IPS DF 6.9 (cell line): ENCODE data around the gene ADRM1.

Experiments used
- DNase-seq: peaks from one replicate; pipeline ENCODE4 v3.0.0-alpha.2; 2013; ENCODE audit warnings: low read depth, low spot score
- H3K27ac ChIP-seq: one replicate; pipeline ENCODE4 v1.5.1; 2013; ENCODE audit warnings: low read length, control low read depth
- H3K27me3 ChIP-seq: 2 replicates; pipeline ENCODE4 v1.6.1; 2013; ENCODE audit warnings: mild to moderate bottlenecking, low read length; ENCODE audit not compliant: control insufficient read depth, insufficient read depth
- H3K36me3 ChIP-seq: 2 replicates; pipeline ENCODE4 v1.6.1; 2013; ENCODE audit warnings: low read length; ENCODE audit not compliant: control insufficient read depth, insufficient read depth
- H3K4me1 ChIP-seq: 2 replicates; pipeline ENCODE4 v1.6.1; 2013; ENCODE audit warnings: low read length; ENCODE audit not compliant: control insufficient read depth, insufficient read depth
- H3K4me3 ChIP-seq: 2 replicates; pipeline ENCODE4 v1.5.1; 2013; ENCODE audit warnings: mild to moderate bottlenecking, low read length
- H3K9me3 ChIP-seq: 2 replicates; pipeline ENCODE4 v1.6.1; 2013; ENCODE audit warnings: low read length, inconsistent platforms; ENCODE audit not compliant: control insufficient read depth, insufficient read depth
- WGBS: extraction: QIAGEN DNeasy Blood & Tissue Kit; methylation state at CpG from one replicate; pipeline ENCODE4 v1.1.7; 2013; ENCODE audit warnings: mixed read lengths, missing lambda C conversion rate; ENCODE audit not compliant: insufficient read length, insufficient coverage; 5-methylcytosine and 5-hydroxymethylcytosine counted together

Gene ADRM1

GRCh38 chr20:62266851-62267250, 35.9 kb upstream of the ADRM1 start:
- Histone ChIP-seq H3K4me3 (no peak overlapping the region), H3K9me3 (no peaks in the 10 kb centered on the region), H3K27ac (no peak overlapping the region), H3K36me3 (peaks cover 11% of the 10 kb centered on the region), H3K4me1 (no peaks in the 10 kb centered on the region), H3K27me3 (no peaks in the 10 kb centered on the region)
- no CpG with 5 or more reads among the region's 13 CpGs for WGBS
- DNase-seq: no peak

GRCh38 chr20:62267543-62267942, 35.3 kb upstream of the ADRM1 start:
- H3K27me3 ChIP-seq: no peaks in the 10 kb centered on the region
- no peak overlapping the region for H3K4me3 ChIP-seq
- no peaks in the 10 kb centered on the region for H3K9me3 ChIP-seq
- no peaks in the 10 kb centered on the region for H3K4me1 ChIP-seq
- DNase-seq: no peak
- H3K36me3 ChIP-seq: peaks cover 18% of the 10 kb centered on the region
- no peak overlapping the region for H3K27ac ChIP-seq
- no CpG with 5 or more reads among the region's 10 CpGs for WGBS

DNA sequence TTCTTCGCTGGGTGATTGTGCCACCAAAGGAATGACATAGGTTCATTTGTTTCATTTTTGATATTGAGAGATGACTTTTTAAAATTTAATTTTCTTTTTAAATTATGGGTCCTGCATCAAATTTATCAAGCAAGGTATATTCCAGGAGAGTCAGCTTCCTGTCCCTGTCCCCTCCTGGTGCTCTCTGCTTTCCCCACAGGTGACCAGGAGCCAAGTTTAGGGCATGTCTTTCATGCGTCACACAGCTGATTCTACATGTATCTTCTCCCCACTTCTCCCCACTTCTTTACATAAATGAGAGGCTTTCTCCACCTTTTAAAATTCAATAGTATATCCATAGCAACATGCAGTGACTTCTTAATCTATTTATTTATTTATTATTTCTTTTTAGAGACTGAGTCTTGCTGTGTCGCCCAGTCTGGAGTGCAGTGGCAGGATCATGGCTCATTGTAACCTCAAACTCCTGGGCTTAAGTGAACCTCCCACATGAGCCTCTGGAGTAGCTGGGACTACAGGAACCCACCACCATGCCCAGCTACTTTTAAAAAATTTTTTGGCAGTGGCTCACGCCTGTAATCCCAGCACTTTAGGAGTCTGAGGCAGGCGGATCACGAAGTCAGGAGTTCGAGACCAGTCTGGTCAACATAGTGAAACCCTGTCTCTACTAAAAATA, 34.4 kb upstream of the ADRM1 start:
- no CpG with 5 or more reads among the region's 7 CpGs for WGBS
- no peaks in the 10 kb centered on the region for H3K4me1 ChIP-seq
- no peak for DNase-seq
- no peak overlapping the region for H3K27ac ChIP-seq
- peaks cover 22% of the 10 kb centered on the region for H3K36me3 ChIP-seq
- no peaks in the 10 kb centered on the region for H3K27me3 ChIP-seq
- H3K9me3 ChIP-seq: no peaks in the 10 kb centered on the region
- no peak overlapping the region for H3K4me3 ChIP-seq

DNA sequence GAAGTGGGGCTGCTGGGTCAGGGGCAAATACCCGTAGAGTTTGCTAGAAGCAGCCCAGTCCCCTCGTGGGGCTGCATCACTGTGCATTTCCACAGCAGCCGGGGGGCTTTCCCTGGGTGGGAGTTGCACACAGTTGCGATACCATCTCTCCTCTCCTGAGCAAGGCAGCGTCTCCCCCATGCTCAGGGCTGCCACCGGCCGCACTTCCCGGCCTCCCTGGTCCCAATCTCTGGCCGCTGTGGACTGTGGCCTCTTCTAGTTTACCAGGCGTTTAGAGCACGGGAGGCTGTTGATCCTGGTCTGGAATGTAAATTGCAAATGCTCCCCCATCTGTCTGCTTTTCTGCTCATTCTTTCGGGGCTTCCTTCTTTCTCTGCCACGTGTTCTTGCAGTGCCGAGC, 33.4 kb upstream of the ADRM1 start:
- H3K27ac ChIP-seq: no peak overlapping the region
- no peaks in the 10 kb centered on the region for H3K4me1 ChIP-seq
- no peak for DNase-seq
- H3K36me3 ChIP-seq: peaks cover 19% of the 10 kb centered on the region
- WGBS: no CpG with 5 or more reads among the region's 14 CpGs
- no peaks in the 10 kb centered on the region for H3K9me3 ChIP-seq
- H3K27me3 ChIP-seq: no peaks in the 10 kb centered on the region
- no peak overlapping the region; the same call in 1 of the 2 replicates for H3K4me3 ChIP-seq

GRCh38 chr20:62269871-62270270, 32.9 kb upstream of the ADRM1 start:
- no CpG with 5 or more reads among the region's 17 CpGs for WGBS
- no peaks in the 10 kb centered on the region for H3K9me3 ChIP-seq
- no peaks in the 10 kb centered on the region for H3K27me3 ChIP-seq
- H3K4me1 ChIP-seq: no peaks in the 10 kb centered on the region
- H3K4me3 ChIP-seq: no peak overlapping the region
- H3K36me3 ChIP-seq: peaks cover 16% of the 10 kb centered on the region
- no peak overlapping the region for H3K27ac ChIP-seq
- DNase-seq: no peak

DNA sequence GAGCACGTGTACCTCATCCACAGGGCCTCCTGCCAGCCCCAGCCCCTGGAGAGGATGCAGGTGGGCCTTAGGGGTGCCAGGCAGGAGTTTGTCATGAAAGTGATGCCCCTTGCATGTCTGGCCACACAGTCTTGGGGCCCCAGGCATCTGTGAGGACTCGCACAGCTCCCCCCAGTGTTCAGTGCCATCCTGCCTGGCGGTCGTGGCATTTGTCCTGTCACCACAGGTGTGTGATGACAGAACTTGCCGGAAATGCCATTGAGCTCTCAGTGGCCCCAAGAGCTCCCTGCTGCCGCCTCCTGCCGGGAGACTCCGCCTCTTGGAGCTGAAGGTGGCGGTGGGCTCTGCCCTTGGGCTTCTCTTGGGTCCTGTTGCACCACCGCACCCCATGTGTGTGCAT, 30.6 kb upstream of the ADRM1 start:
- no CpG with 5 or more reads among the region's 10 CpGs for WGBS

GRCh38 chr20:62273416-62273815, 29.4 kb upstream of the ADRM1 start:
- no peaks in the 10 kb centered on the region for H3K27me3 ChIP-seq
- H3K9me3 ChIP-seq: no peaks in the 10 kb centered on the region
- WGBS: no CpG with 5 or more reads among the region's 18 CpGs
- H3K36me3 ChIP-seq: peaks cover 18% of the 10 kb centered on the region
- H3K4me1 ChIP-seq: no peaks in the 10 kb centered on the region
- no peak for DNase-seq
- no peak overlapping the region for H3K27ac ChIP-seq
- H3K4me3 ChIP-seq: no peak overlapping the region

More for the DNA sequence above, 30.6 kb upstream of the ADRM1 start:
- Histone ChIP-seq H3K4me3 (no peak overlapping the region), H3K4me1 (no peaks in the 10 kb centered on the region), H3K36me3 (peaks cover 17% of the 10 kb centered on the region), H3K27ac (no peak overlapping the region), H3K27me3 (no peaks in the 10 kb centered on the region), H3K9me3 (no peaks in the 10 kb centered on the region)
- DNase-seq: no peak

DNA sequence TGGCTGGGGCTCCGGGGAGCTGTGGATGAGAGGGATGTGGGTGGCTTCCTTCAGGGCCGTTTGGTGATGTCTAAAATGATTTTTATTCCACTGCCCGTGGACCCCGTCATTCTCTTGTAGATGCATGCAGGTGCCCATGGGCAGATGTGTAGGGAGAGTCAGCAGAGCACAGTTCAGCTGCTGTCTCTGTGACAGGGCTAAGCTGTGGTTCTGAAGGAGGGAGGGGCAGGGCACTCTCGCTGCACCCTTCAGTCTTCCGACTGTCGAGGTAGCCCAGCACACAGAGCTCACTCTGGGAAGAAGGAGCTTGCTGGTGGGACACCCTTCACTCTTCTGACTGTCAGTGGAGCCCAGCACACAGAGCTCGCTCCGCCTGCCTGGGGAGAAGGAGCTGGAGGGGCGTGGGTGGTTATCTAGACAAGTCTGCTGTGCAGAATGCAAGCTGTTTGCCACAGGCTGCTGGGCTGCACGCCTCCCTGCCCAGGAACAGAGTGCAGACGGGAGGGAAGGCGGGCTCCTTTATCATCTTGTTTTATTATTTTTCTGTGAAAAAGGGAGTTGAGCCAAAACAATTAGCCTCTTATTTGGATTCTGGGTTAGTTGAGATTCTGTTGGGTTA, 28.4 kb upstream of the ADRM1 start:
- H3K9me3 ChIP-seq: no peaks in the 10 kb centered on the region
- no CpG with 5 or more reads among the region's 13 CpGs for WGBS
- no peaks in the 10 kb centered on the region for H3K4me1 ChIP-seq
- DNase-seq: no peak
- H3K27me3 ChIP-seq: no peaks in the 10 kb centered on the region
- no peak overlapping the region for H3K4me3 ChIP-seq
- H3K27ac ChIP-seq: no peak overlapping the region
- H3K36me3 ChIP-seq: peaks cover 22% of the 10 kb centered on the region

GRCh38 chr20:62275219-62275618, 27.6 kb upstream of the ADRM1 start:
- no peak overlapping the region for H3K4me3 ChIP-seq
- no peaks in the 10 kb centered on the region for H3K9me3 ChIP-seq
- no peak overlapping the region for H3K27ac ChIP-seq
- DNase-seq: no peak
- H3K36me3 ChIP-seq: peaks cover 25% of the 10 kb centered on the region
- no CpG with 5 or more reads among the region's 10 CpGs for WGBS
- no peaks in the 10 kb centered on the region for H3K4me1 ChIP-seq
- no peaks in the 10 kb centered on the region for H3K27me3 ChIP-seq

GRCh38 chr20:62276439-62276838, 26.4 kb upstream of the ADRM1 start:
- Histone ChIP-seq H3K4me3 (no peak overlapping the region), H3K27ac (no peak overlapping the region), H3K36me3 (peaks cover 35% of the 10 kb centered on the region), H3K9me3 (no peaks in the 10 kb centered on the region), H3K4me1 (no peaks in the 10 kb centered on the region), H3K27me3 (no peaks in the 10 kb centered on the region)
- no CpG with 5 or more reads among the region's 6 CpGs for WGBS
- no peak for DNase-seq

DNA sequence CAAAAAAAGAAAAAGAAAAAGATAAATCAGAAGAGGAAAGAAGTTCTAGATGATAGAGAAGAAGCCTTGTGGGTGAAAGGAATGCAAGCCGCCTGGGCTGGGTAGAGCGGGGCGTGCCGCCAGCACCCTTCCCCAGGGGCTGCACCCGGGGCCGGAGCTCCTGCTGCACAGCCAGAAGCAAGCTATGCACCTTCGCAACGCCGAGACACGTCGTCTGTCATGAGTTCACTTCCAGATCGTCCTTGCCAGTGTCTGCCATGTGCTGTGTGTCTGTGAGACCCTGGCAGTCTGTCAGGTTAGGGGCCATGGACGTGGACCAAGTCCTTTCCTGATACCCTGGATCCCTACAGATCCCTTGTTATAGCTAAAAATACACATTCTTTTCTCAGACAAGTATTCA, 25.5 kb upstream of the ADRM1 start:
- H3K9me3 ChIP-seq: no peaks in the 10 kb centered on the region
- no peak overlapping the region for H3K27ac ChIP-seq
- peaks cover 30% of the 10 kb centered on the region for H3K36me3 ChIP-seq
- no peak for DNase-seq
- H3K4me3 ChIP-seq: no peak overlapping the region
- no peaks in the 10 kb centered on the region for H3K4me1 ChIP-seq
- no CpG with 5 or more reads among the region's 13 CpGs for WGBS
- H3K27me3 ChIP-seq: no peaks in the 10 kb centered on the region
